Activated naive CD4-positive, alpha-beta T cell treated with Interleukin-2 at 50 U/mL for 16 hours (primary cell): ENCODE data around the gene LTF.
"Not testable (repeated sequence)": the region's sequence is repeated elsewhere in the genome, so short reads cannot be mapped to it uniquely, and the experiment has no call there.

Experiments
- DNase-seq: peaks from one replicate; pipeline ENCODE4 v3.0.0-alpha.2; 2020

The LTF gene

GRCh38 chr3:46435081-46435726 is 29.5 kb downstream of the LTF start:
- DNase-seq, result no peak

GRCh38 chr3:46433841-46434240 is 30.9 kb downstream of the LTF start:
- DNase-seq, result no peak

GRCh38 chr3:46433118-46433517 is 31.6 kb downstream of the LTF start:
- DNase-seq, result not testable (repeated sequence)

- DNase-seq, result not testable (repeated sequence)
Observed at GRCh38 chr3:46431905-46432304, 32.8 kb downstream of the LTF start.

- DNase-seq, result not testable (repeated sequence)
Observed at GRCh38 chr3:46430879-46431278, 33.8 kb downstream of the LTF start.

GRCh38 chr3:46429671-46430070 is 35.0 kb downstream of the LTF start:
- no peak for DNase-seq

GRCh38 chr3:46429250-46429649 is 35.5 kb downstream of the LTF start:
- DNase-seq, result no peak

- DNase-seq, result no peak
Observed at GRCh38 chr3:46427916-46428833, 36.5 kb downstream of the LTF start.

GRCh38 chr3:46427404-46427803 is 37.3 kb downstream of the LTF start:
- not testable (repeated sequence) for DNase-seq

- not testable (repeated sequence) for DNase-seq
Observed at GRCh38 chr3:46426476-46426875, 38.2 kb downstream of the LTF start.

- DNase-seq, result no peak
Observed at GRCh38 chr3:46423588-46423987, 41.1 kb downstream of the LTF start.

- no peak for DNase-seq
Observed at GRCh38 chr3:46422617-46423016, 42.1 kb downstream of the LTF start.

- no peak for DNase-seq
Observed at GRCh38 chr3:46420931-46421330, 43.8 kb downstream of the LTF start.

- DNase-seq, result no peak
Observed at GRCh38 chr3:46419816-46420215, 44.9 kb downstream of the LTF start.

GRCh38 chr3:46417841-46418611 is 46.7 kb downstream of the LTF start:
- no peak for DNase-seq

- no peak for DNase-seq
Observed at GRCh38 chr3:46416811-46417510, 47.7 kb downstream of the LTF start.

- no peak for DNase-seq
Observed at GRCh38 chr3:46416125-46416810, 48.4 kb downstream of the LTF start.

- no peak for DNase-seq
Observed at GRCh38 chr3:46414739-46415138, 50.0 kb downstream of the LTF start.

- no peak for DNase-seq
Observed at GRCh38 chr3:46413951-46414350, 50.8 kb downstream of the LTF start.

- DNase-seq, result no peak
Observed at GRCh38 chr3:46412786-46413298, 51.9 kb downstream of the LTF start.

- no peak for DNase-seq
Observed at GRCh38 chr3:46411271-46411670, 53.4 kb downstream of the LTF start.

GRCh38 chr3:46410669-46411068 is 54.0 kb downstream of the LTF start:
- DNase-seq, result no peak
